CD14-positive monocyte (primary cell): ENCODE measurements around the gene CDK17. TPM values are rescaled to one million over a fixed set of nuclear protein-coding genes. Genes with fewer than 3 reads are reported as not detected.
A peak's percentile ranks its signal among the peaks of the same experiment; 100 is the strongest.

Experiments
- DNase-seq, 3 donors: peaks; one replicate each; pipeline ENCODE4 v3.0.0-alpha.2; 2011 to 2022
- H2AFZ ChIP-seq: 2 replicates; pipeline ENCODE4 v1.6.0; 2012; ENCODE audit warnings: mild to moderate bottlenecking, low read depth, low read length, inconsistent platforms; ENCODE audit not compliant: insufficient read depth, poor library complexity, severe bottlenecking
- H3K27ac ChIP-seq, 2 donors: 1 replicate in 1 of 2; 2 replicates in 1 of 2; pipeline ENCODE4 v1.5.1; 2012 to 2013; ENCODE audit warnings: low read length in 2 of 2, control low read depth in 1 of 2, inconsistent platforms in 1 of 2, low read depth in 1 of 2, mild to moderate bottlenecking in 1 of 2
- H3K27me3 ChIP-seq, 2 donors: one replicate each; pipeline versions ENCODE4 v1.6.0 to v1.6.1; 2011 to 2013; ENCODE audit warnings: low read length in 2 of 2; ENCODE audit not compliant: control insufficient read depth in 2 of 2, insufficient read depth in 2 of 2
- H3K36me3 ChIP-seq, 2 donors: replicated peaks in 1 of 2; 1 replicate in 1 of 2; 2 replicates in 1 of 2; pipeline versions ENCODE4 v1.5.1 to v1.6.1; 2012 to 2013; ENCODE audit warnings: low read length in 2 of 2, control low read depth in 1 of 2, inconsistent platforms in 1 of 2, mild to moderate bottlenecking in 1 of 2; ENCODE audit not compliant: insufficient read depth in 2 of 2, control insufficient read depth in 1 of 2
- H3K4me1 ChIP-seq, 2 donors: 1 replicate in 1 of 2; 2 replicates in 1 of 2; pipeline versions ENCODE4 v1.5.1 to v1.6.1; 2012 to 2013; ENCODE audit warnings: low read length in 2 of 2, control low read depth in 1 of 2, inconsistent platforms in 1 of 2, mild to moderate bottlenecking in 1 of 2, moderate library complexity in 1 of 2; ENCODE audit not compliant: insufficient read depth in 2 of 2, control insufficient read depth in 1 of 2
- H3K4me2 ChIP-seq: replicated peaks from 2 replicates; pipeline ENCODE3; 2012; ENCODE audit warnings: low read length, moderate library complexity, mild to moderate bottlenecking; ENCODE audit not compliant: poor library complexity, severe bottlenecking; ENCODE audit errors: extremely low read depth
- H3K4me3 ChIP-seq, 3 experiments: fragments of 200-600 bp in 1 of 3; sonication (generic) in 1 of 3; replicated peaks in 1 of 3; 1 replicate in 2 of 3; 2 replicates in 1 of 3; pipeline ENCODE4 v1.5.1; 2011 to 2013; ENCODE audit warnings: low read length in 3 of 3, mild to moderate bottlenecking in 3 of 3, control low read depth in 2 of 3, low read depth in 2 of 3, inconsistent platforms in 1 of 3, moderate library complexity in 1 of 3
- H3K79me2 ChIP-seq: 2 replicates; pipeline ENCODE4 v1.6.0; 2012; ENCODE audit warnings: mild to moderate bottlenecking, control low read depth, inconsistent platforms, low read length, moderate library complexity; ENCODE audit not compliant: insufficient read depth
- H3K9ac ChIP-seq: 2 replicates; pipeline ENCODE4 v1.6.0; 2017; ENCODE audit warnings: low read length, mild to moderate bottlenecking; ENCODE audit not compliant: insufficient read depth, poor library complexity, severe bottlenecking
- H3K9me3 ChIP-seq, 2 donors: replicated peaks in 1 of 2; 1 replicate in 1 of 2; 2 replicates in 1 of 2; pipeline versions ENCODE4 v1.5.1 to v1.6.1; 2012 to 2013; ENCODE audit warnings: low read length in 2 of 2, control low read depth in 1 of 2; ENCODE audit not compliant: control insufficient read depth in 1 of 2, insufficient read depth in 1 of 2
- H4K20me1 ChIP-seq: 2 replicates; pipeline ENCODE4 v1.6.0; 2012; ENCODE audit warnings: mild to moderate bottlenecking, low read length, control low read depth, moderate library complexity; ENCODE audit not compliant: insufficient read depth
- H3K27ac Mint-ChIP-seq, 7 donors: one replicate each; pipeline ENCODE4 v1.8.0; 2020; ENCODE audit warnings: mild to moderate bottlenecking in 7 of 7, mixed read lengths in 7 of 7, moderate library complexity in 6 of 7, inconsistent platforms in 2 of 7
- H3K27me3 Mint-ChIP-seq, 3 donors: one replicate each; pipeline ENCODE4 v1.8.0; 2021 to 2022; ENCODE audit warnings: low read depth in 3 of 3, mild to moderate bottlenecking in 3 of 3, mixed read lengths in 3 of 3, moderate library complexity in 3 of 3, inconsistent platforms in 1 of 3
- H3K36me3 Mint-ChIP-seq, 2 donors: one replicate each; pipeline ENCODE4 v1.8.0; 2020; ENCODE audit warnings: mixed read lengths in 2 of 2, inconsistent platforms in 1 of 2, mild to moderate bottlenecking in 1 of 2
- H3K4me1 Mint-ChIP-seq: one replicate; pipeline ENCODE4 v1.8.0; 2020; ENCODE audit warnings: mild to moderate bottlenecking, mixed read lengths
- H3K4me3 Mint-ChIP-seq, 2 donors: one replicate each; pipeline ENCODE4 v1.8.0; 2020; ENCODE audit warnings: mild to moderate bottlenecking in 2 of 2, mixed read lengths in 2 of 2, moderate library complexity in 1 of 2
- H3K9me3 Mint-ChIP-seq, 7 donors: one replicate each; pipeline ENCODE4 v1.8.0; 2020 to 2022; ENCODE audit warnings: mixed read lengths in 7 of 7, mild to moderate bottlenecking in 6 of 7, moderate library complexity in 6 of 7, inconsistent platforms in 2 of 7
- WGBS: methylation state at CpG from one replicate; pipeline ENCODE4 v1.1.5; 2013; ENCODE audit warnings: missing lambda C conversion rate; ENCODE audit not compliant: insufficient coverage; 5-methylcytosine and 5-hydroxymethylcytosine counted together
- intact Hi-C, 2 donors: fragments of 100-400 bp; cut with micrococcal nuclease; formaldehyde crosslinking; loops; one replicate each; pipeline versions ENCODE4 v1.15.0 to v1.15.1; 2023
- polyA plus RNA-seq, 3 donors: library from polyadenylated mRNA; depleted of rRNA in 1 of 3; unstranded in 2 of 3; stranded (reverse) in 1 of 3; fragments of 300-500 nt in 2 of 3; fragments of >200 nt in 1 of 3; fragmentation: Illumina TruSeq in 2 of 3; gene quantifications; 1 replicate in 2 of 3; 2 replicates in 1 of 3; pipeline ENCODE4 v1.2.3, GENCODE V29; 2012 to 2021
- TF ChIP-seq, protein P1 (sequence below): fragments of 200-600 bp; IDR thresholded peaks from one replicate; pipeline ENCODE4 v1.8.0; 2022; ENCODE audit warnings: antibody characterized with exemption, mild to moderate bottlenecking

The CDK17 gene
- polyA plus RNA-seq, 3 donors, result 3.6 to 6.9 (median 6.4) TPM

DNA sequence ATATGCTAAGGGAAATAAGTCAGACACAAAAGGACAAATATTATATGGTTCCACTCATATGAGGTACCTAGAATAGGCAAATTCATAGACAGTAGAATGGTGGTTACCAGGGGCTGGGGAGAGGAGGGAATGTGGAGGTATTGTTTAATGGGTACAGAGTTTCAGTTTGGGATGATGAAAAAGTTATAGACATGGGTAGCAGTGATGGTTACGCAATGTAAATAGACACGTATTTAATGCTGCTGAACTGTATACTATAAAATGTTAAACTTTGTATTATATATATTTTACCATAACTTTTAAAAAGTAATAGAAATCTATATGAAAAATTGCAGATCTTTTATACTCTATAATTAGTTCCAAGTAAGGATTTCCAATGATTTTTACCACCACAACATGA, 71.2 kb downstream of the CDK17 start:
- Histone ChIP-seq H3K9me3 (no peaks in the 10 kb centered on the region), H2AFZ (no peak overlapping the region), H3K27me3 (no peaks in the 10 kb centered on the region), H3K27ac (no peak overlapping the region), H3K36me3 (peaks cover 3 to 36% of the 10 kb centered on the region in 2 donors), H3K9ac (no peak overlapping the region), H3K4me2 (no peak overlapping the region), H3K4me1 (no peaks in the 10 kb centered on the region), H3K79me2 (peaks cover 4% of the 10 kb centered on the region), H3K4me3 (no peak overlapping the region), H4K20me1 (peaks cover 50% of the 10 kb centered on the region)
- H3K36me3 Mint-ChIP-seq, result peaks cover 8 to 42% of the 10 kb centered on the region in 2 donors
- no peak for DNase-seq
- no peak overlapping the region for H3K4me3 Mint-ChIP-seq
- TF ChIP-seq, protein P1, sequence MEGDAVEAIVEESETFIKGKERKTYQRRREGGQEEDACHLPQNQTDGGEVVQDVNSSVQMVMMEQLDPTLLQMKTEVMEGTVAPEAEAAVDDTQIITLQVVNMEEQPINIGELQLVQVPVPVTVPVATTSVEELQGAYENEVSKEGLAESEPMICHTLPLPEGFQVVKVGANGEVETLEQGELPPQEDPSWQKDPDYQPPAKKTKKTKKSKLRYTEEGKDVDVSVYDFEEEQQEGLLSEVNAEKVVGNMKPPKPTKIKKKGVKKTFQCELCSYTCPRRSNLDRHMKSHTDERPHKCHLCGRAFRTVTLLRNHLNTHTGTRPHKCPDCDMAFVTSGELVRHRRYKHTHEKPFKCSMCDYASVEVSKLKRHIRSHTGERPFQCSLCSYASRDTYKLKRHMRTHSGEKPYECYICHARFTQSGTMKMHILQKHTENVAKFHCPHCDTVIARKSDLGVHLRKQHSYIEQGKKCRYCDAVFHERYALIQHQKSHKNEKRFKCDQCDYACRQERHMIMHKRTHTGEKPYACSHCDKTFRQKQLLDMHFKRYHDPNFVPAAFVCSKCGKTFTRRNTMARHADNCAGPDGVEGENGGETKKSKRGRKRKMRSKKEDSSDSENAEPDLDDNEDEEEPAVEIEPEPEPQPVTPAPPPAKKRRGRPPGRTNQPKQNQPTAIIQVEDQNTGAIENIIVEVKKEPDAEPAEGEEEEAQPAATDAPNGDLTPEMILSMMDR, result no peak
- H3K27ac Mint-ChIP-seq, result peak overlapping the region in 1 of 7 donors; percentile 43
- intact Hi-C loops, result no loop called here
- peaks cover 9% of the 10 kb centered on the region for H3K4me1 Mint-ChIP-seq
- WGBS, result no CpG with 5 or more reads among the region's 2 CpGs
- no peaks in the 10 kb centered on the region for H3K27me3 Mint-ChIP-seq
- H3K9me3 Mint-ChIP-seq, result no peaks in the 10 kb centered on the region

DNA sequence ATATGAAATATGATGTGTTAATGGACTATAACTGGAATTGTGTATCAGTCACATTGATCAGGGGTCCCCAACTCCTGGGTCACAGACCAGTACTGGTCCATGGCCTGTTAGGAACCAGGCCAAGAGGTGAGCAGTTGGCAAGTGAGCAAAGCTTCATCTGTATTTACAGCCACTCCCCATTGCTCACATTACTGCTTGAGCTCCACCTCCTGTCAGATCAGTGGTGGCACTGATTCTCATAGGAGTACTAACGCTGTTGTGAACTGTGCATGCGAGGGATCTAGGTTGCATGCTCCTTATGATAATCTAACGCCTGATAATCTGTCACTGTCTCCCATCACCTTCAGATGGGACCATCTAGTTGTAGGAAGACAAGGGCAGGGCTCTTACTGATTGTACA, 72.3 kb downstream of the CDK17 start:
- no peaks in the 10 kb centered on the region for H3K9me3 ChIP-seq
- H3K9ac ChIP-seq, result no peak overlapping the region
- peaks cover 11 to 48% of the 10 kb centered on the region in 2 donors for H3K36me3 ChIP-seq
- no peak for DNase-seq
- H3K4me2 ChIP-seq, result no peak overlapping the region
- Mint-ChIP-seq H3K4me3 (no peak overlapping the region), H3K4me1 (peaks cover 6% of the 10 kb centered on the region), H3K27ac (peak overlapping the region in 2 of 7 donors; percentile 46 to 68), H3K9me3 (no peaks in the 10 kb centered on the region), H3K36me3 (peaks cover 14 to 45% of the 10 kb centered on the region in 2 donors), H3K27me3 (no peaks in the 10 kb centered on the region)
- H3K4me1 ChIP-seq, result no peaks in the 10 kb centered on the region
- TF ChIP-seq, protein P1, result no peak
- peaks cover 4% of the 10 kb centered on the region for H3K79me2 ChIP-seq
- no peak overlapping the region for H3K27ac ChIP-seq
- WGBS, result no CpG with 5 or more reads among the region's 3 CpGs
- H2AFZ ChIP-seq, result no peak overlapping the region
- no peak overlapping the region for H3K4me3 ChIP-seq
- peaks cover 43% of the 10 kb centered on the region for H4K20me1 ChIP-seq
- intact Hi-C loops, result no loop called here
- no peaks in the 10 kb centered on the region for H3K27me3 ChIP-seq
